Iris pigment epithelial cell (primary cell): ENCODE data around the gene THTPA.
"Not testable (repeated sequence)": the region's sequence is repeated elsewhere in the genome, so short reads cannot be mapped to it uniquely, and the experiment has no call there.

ENCODE experiments used
- DNase-seq: peaks from one replicate; pipeline ENCODE4 v3.0.0-alpha.2; 2011; ENCODE audit warnings: low read depth

THTPA gene

GRCh38 chr14:23583761-23584526, 27.9 kb downstream of the THTPA start:
- not testable (repeated sequence) for DNase-seq

- not testable (repeated sequence) for DNase-seq
These were observed 28.6 kb downstream of the THTPA start for GRCh38 chr14:23584527-23585203.

GRCh38 chr14:23588884-23589598, 33.0 kb downstream of the THTPA start:
- DNase-seq, result peak; percentile 87

DNA sequence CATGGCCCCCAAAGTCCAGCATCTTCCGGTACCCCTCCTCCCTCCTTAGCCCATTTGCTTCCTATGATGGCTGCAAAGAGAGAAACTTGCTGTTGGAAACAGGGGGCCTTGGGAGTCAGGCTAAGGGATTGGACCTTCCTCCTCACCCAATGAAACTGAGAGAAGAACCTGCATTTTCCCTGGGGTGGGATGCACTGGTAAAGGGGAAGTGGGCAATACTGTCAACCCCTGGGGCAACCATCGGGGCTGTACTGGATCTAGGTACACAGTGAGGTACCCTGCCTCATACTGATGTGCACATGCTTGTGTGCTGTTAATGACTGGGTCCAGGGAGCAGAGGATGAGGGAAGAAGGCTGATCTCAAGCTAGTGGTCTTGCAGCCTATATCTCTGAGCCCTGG, 33.5 kb downstream of the THTPA start:
- no peak for DNase-seq

DNA sequence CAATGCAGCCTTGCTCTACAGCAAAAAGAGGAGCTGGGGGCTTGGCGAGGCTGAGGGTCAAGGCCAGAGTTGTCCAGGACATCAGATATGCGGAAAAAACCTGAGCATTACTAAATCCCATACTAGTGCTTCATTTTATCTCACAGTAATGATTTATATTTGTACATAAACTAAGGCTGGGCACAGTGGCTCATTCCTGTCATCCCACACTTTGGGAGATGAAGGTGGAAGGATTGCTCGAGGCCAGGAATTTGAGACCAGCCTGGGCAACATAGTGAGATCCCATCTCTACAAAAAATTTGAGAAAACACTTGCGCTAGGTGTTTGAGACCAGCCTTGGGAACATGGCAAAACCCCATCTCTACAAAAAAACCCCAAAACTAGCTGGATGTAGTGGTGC, 34.1 kb downstream of the THTPA start:
- no peak for DNase-seq

DNA sequence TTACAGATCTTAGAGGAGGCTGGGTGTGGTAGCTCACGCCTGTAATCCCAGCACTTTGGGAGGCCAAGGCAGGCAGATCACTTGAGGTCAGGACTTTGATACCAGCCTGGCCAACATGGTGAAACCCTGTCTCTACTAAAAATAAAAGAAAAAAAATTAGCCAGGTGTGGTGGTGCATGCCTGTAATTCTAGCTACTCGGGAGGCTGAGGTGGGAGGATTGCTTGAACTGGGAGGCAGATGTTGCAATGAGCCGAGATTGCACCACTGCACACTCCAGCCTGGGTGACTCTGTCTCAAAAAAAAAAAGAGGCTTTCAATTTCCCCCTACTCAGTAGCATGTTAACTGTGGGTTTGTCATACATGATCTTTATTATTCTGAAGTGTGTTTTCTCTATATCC, 38.1 kb downstream of the THTPA start:
- not testable (repeated sequence) for DNase-seq

DNA sequence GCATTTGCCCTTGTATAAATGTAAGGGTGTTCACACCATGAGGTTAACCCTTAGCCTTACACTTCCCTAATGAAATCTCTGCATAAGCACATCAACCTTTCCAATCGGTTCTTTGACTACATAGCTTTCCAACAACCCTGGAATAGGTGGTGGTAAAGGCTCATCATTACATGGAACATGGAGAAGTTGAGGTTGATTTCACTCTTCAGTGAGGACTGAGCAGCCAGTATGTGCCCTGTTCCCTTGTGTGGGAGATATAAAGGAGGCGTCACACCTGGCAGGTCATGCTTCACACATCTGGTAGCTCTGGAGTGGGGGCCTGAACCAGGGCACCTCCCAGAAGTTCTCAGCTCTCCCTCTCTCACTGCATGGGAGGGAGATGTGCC, 44.2 kb downstream of the THTPA start:
- no peak for DNase-seq

GRCh38 chr14:23600806-23601205, 44.7 kb downstream of the THTPA start:
- no peak for DNase-seq

GRCh38 chr14:23601424-23601823, 45.4 kb downstream of the THTPA start:
- no peak for DNase-seq

DNA sequence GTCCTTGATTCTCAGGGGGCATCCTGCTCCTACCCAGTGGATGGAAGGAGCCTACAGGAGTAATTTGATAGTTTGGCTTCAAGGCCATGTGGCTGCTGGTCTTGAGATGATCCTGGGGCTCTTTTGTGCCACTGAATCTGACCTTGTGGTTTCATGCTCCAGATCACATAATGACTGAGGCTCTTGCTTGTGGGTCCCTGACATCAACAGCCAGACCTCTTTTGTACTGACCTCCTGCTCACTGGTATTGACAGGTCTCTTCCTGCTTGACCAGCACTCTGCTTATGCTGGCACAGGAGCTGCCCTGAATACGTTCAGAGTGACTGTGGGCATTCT, 45.7 kb downstream of the THTPA start:
- DNase-seq, result no peak

DNA sequence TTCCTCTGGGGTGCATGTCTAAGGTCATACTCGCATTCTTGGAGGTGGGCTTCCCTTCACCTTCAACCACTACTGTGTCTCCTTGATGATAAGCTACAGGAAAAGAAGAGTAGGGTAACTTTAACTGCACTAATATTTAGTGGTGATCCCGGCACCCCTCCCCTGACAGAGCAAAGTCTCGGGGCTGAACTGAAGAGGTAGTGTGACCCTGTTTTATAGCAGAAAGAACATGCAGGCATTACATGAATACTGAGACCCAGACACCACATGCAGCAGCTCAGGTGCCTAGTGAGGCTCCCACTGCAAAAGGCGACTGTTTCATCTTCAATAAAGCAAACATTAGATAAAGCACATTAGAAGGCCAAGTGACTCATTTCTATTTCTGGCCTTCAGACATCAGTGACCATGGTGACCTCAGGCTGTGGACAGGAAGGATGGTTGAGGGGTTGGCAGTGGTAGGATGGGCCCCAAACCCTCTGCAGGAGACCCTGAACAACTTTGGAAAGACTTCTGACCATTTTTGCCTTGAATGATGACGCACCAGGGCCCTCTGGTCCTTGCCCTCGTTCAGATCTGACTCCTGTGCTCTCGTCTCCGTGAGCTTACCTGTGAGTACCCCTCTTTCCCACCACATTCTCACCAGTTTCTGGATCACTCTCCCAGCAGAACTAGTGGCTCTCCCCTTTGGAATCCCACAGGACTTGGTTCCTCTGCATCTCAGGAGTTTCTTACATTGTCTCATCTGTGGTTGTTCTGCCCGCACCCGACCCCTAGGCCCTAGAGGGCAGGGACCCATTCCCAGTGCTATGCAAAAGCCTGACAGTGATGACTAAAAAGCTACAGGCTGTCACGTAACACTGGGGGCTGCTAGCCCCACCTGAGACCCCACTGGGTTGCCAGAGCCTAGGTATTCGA, 46.4 kb downstream of the THTPA start:
- no peak for DNase-seq

- DNase-seq, result no peak
These were observed 47.0 kb downstream of the THTPA start for GRCh38 chr14:23603103-23603502.

- no peak for DNase-seq
These were observed 48.1 kb downstream of the THTPA start for GRCh38 chr14:23604148-23604547.

- DNase-seq, result no peak
These were observed 48.7 kb downstream of the THTPA start for GRCh38 chr14:23604675-23605170.

DNA sequence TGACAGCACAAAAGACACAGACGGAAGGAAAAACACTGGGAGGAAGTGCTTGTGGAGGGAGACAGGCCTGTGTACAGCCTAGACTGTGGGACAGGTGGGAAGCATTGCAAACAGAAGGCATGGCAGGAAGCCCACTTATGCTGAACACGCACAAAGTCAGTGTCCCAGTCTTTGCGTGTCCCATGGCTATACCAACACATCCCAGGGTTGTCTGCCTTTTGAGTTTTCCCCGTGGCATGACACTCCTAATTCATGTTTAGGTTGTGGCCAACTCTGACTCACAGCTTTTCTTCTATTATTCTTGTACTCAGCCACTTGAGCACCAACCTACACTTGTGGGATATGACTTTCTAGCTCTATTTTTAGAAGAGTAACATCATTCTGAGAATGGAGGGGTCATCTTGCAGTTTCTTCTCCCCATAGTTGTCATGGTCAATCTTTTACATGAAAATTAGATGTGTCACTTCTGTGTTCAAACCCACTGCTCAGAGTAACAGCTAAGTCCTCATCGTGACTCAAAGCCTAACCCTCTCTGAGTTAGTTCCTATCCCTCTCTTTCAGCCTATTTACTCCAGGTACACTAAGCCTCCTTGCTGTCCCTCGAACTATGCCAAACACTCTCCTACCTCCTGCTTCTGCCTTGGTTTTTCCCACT, 50.0 kb downstream of the THTPA start:
- no peak for DNase-seq

- DNase-seq, result no peak
These were observed 52.4 kb downstream of the THTPA start for GRCh38 chr14:23608454-23608853.

- DNase-seq, result no peak
These were observed 52.9 kb downstream of the THTPA start for GRCh38 chr14:23609001-23609400.

DNA sequence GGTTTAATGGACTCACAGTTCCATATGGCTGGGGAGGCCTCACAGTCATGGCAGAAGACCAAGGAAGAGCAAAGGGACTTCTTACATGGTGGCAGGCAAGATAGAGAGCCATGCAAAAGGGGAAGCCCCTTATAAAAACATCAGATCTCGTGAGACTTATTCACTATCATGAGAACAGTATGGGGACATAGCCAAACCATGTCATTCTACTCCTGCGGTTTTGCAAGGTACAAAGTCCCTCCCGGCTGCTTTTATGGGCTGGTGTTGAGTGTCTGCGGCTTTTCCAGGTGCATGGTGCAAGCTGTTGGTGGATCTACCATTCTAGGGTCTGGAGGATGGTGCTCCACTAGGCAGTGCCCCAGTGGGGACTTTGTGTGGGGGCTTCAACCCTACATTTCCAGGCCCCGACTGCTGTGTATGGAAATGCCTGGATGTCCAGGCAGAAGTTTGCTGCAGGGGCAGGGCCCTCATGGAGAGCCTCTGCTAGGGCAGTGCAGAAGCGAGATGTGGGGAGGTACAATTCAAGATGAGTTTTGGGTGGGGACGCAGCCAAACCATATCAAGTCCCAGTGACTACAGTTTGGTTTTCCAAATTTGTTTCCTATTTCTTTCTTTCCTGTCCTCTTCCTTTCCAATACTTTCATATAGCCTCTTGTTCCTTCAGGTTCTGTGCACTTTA, 53.5 kb downstream of the THTPA start:
- not testable (repeated sequence) for DNase-seq
